Activated CD8-positive, alpha-beta memory T cell treated with anti-CD3 and anti-CD28 coated beads, Interleukin-2, amount 10 ng/mL, durations not matched to agents 7 days and 5 days (primary cell): ENCODE results near the gene PALS1. TPM values are rescaled to one million over a fixed set of nuclear protein-coding genes. Genes with fewer than 3 reads are reported as not detected.
"Not testable (repeated sequence)": the region's sequence is repeated elsewhere in the genome, so short reads cannot be mapped to it uniquely, and the experiment has no call there.

Experiments used
- ATAC-seq: fragments of 150-1000 bp; cut with Tn5 transposase; one replicate; pipeline ENCODE4 v1.10.0; 2021; ENCODE audit warnings: moderate library complexity
- CTCF ChIA-PET: fragments of 350-600 bp; sonication (Branson Sonifier 250); formaldehyde crosslinking; loops from one replicate; lab custom pipeline; 2021; ENCODE audit warnings: antibody characterized with exemption; lab: Charles Lee
- DNase-seq: peaks from one replicate; pipeline ENCODE4 v3.0.0-alpha.2; 2020
- H3K27ac Mint-ChIP-seq: one replicate; pipeline ENCODE4 v1.8.0; 2021; ENCODE audit warnings: mild to moderate bottlenecking, mixed read lengths
- H3K27me3 Mint-ChIP-seq: one replicate; pipeline ENCODE4 v1.8.0; 2021; ENCODE audit warnings: mixed read lengths
- H3K36me3 Mint-ChIP-seq: one replicate; pipeline ENCODE4 v1.8.0; 2021; ENCODE audit warnings: mild to moderate bottlenecking, mixed read lengths
- H3K4me1 Mint-ChIP-seq: one replicate; pipeline ENCODE4 v1.8.0; 2021; ENCODE audit warnings: mixed read lengths
- H3K4me3 Mint-ChIP-seq: one replicate; pipeline ENCODE4 v1.8.0; 2021; ENCODE audit warnings: mild to moderate bottlenecking, moderate library complexity, mixed read lengths
- H3K9me3 Mint-ChIP-seq: one replicate; pipeline ENCODE4 v1.8.0; 2022; ENCODE audit warnings: low read depth, mixed read lengths
- total RNA-seq, 2 experiments: library from RNA; stranded (reverse); gene quantifications; one replicate each; pipeline ENCODE4 v1.2.3, GENCODE V29; 2021

PALS1 gene
- total RNA-seq, 2 experiments from 2014 or later = 4.9 to 5.5 TPM

GRCh38 chr14:67267576-67268328 lies 26.5 kb downstream of the PALS1 start:
- ATAC-seq (no peak), DNase-seq (no peak)
- peaks cover 10% of the 10 kb centered on the region for H3K4me1 Mint-ChIP-seq
- H3K27me3 Mint-ChIP-seq = no peaks in the 10 kb centered on the region
- H3K27ac Mint-ChIP-seq = no peak overlapping the region
- H3K4me3 Mint-ChIP-seq = no peak overlapping the region
- H3K9me3 Mint-ChIP-seq = no peaks in the 10 kb centered on the region
- H3K36me3 Mint-ChIP-seq = peaks cover 6% of the 10 kb centered on the region
- CTCF ChIA-PET = no interaction called here

GRCh38 chr14:67268426-67269150 lies 27.4 kb downstream of the PALS1 start:
- H3K4me1 Mint-ChIP-seq = peaks cover 10% of the 10 kb centered on the region
- ATAC-seq = no peak
- no peak overlapping the region for H3K27ac Mint-ChIP-seq
- peaks cover 2% of the 10 kb centered on the region for H3K9me3 Mint-ChIP-seq
- peaks cover 11% of the 10 kb centered on the region for H3K36me3 Mint-ChIP-seq
- no peak for DNase-seq
- CTCF ChIA-PET = no interaction called here
- H3K4me3 Mint-ChIP-seq = no peak overlapping the region
- no peaks in the 10 kb centered on the region for H3K27me3 Mint-ChIP-seq

GRCh38 chr14:67269298-67270060 lies 28.2 kb downstream of the PALS1 start:
- no peaks in the 10 kb centered on the region for H3K27me3 Mint-ChIP-seq
- CTCF ChIA-PET = no interaction called here
- H3K4me3 Mint-ChIP-seq = no peak overlapping the region
- H3K9me3 Mint-ChIP-seq = peaks cover 2% of the 10 kb centered on the region
- no peak overlapping the region for H3K27ac Mint-ChIP-seq
- DNase-seq = no peak
- peaks cover 14% of the 10 kb centered on the region for H3K36me3 Mint-ChIP-seq
- H3K4me1 Mint-ChIP-seq = peaks cover 10% of the 10 kb centered on the region
- ATAC-seq = no peak

GRCh38 chr14:67270145-67270753 lies 29.0 kb downstream of the PALS1 start:
- CTCF ChIA-PET = no interaction called here
- Mint-ChIP-seq H3K9me3 (peaks cover 2% of the 10 kb centered on the region), H3K27ac (no peak overlapping the region), H3K4me3 (no peak overlapping the region), H3K27me3 (no peaks in the 10 kb centered on the region), H3K36me3 (peaks cover 14% of the 10 kb centered on the region), H3K4me1 (peaks cover 10% of the 10 kb centered on the region)
- DNase-seq = no peak
- ATAC-seq = no peak

- peaks cover 2% of the 10 kb centered on the region for H3K9me3 Mint-ChIP-seq
- peaks cover 10% of the 10 kb centered on the region for H3K4me1 Mint-ChIP-seq
- no peaks in the 10 kb centered on the region for H3K27me3 Mint-ChIP-seq
- DNase-seq (no peak), ATAC-seq (no peak)
- peaks cover 16% of the 10 kb centered on the region for H3K36me3 Mint-ChIP-seq
- CTCF ChIA-PET = interaction anchor here (1.4 kb wide), 1 partner anchor 14 kb away, joined by 3 read pairs; no protein-coding TSS in a partner anchor
- no peak overlapping the region for H3K4me3 Mint-ChIP-seq
- H3K27ac Mint-ChIP-seq = no peak overlapping the region
Measured at GRCh38 chr14:67270933-67271332, 29.7 kb downstream of the PALS1 start.

GRCh38 chr14:67273281-67273680 lies 32.0 kb downstream of the PALS1 start:
- H3K4me3 Mint-ChIP-seq, H3K27ac Mint-ChIP-seq, H3K9me3 Mint-ChIP-seq, H3K4me1 Mint-ChIP-seq, ATAC-seq, CTCF ChIA-PET, DNase-seq, H3K27me3 Mint-ChIP-seq: not testable (repeated sequence)
- peaks cover 19% of the 10 kb centered on the region for H3K36me3 Mint-ChIP-seq

- H3K36me3 Mint-ChIP-seq = peaks cover 19% of the 10 kb centered on the region
- no peak for ATAC-seq
- no peak overlapping the region for H3K27ac Mint-ChIP-seq
- no peak overlapping the region for H3K4me3 Mint-ChIP-seq
- CTCF ChIA-PET = interaction anchor here (1.8 kb wide), 1 partner anchor 10 kb away, joined by 6 read pairs; no protein-coding TSS in a partner anchor
- H3K9me3 Mint-ChIP-seq = peaks cover 2% of the 10 kb centered on the region
- no peaks in the 10 kb centered on the region for H3K27me3 Mint-ChIP-seq
- no peaks in the 10 kb centered on the region for H3K4me1 Mint-ChIP-seq
- no peak for DNase-seq
Measured at GRCh38 chr14:67276131-67276530, 34.9 kb downstream of the PALS1 start.

GRCh38 chr14:67280506-67280905 lies 39.3 kb downstream of the PALS1 start:
- no peaks in the 10 kb centered on the region for H3K4me1 Mint-ChIP-seq
- peaks cover 5% of the 10 kb centered on the region for H3K36me3 Mint-ChIP-seq
- no peaks in the 10 kb centered on the region for H3K9me3 Mint-ChIP-seq
- no peaks in the 10 kb centered on the region for H3K27me3 Mint-ChIP-seq
- no peak overlapping the region for H3K27ac Mint-ChIP-seq
- DNase-seq (no peak), ATAC-seq (no peak)
- CTCF ChIA-PET = interaction anchor here (1.0 kb wide), 1 partner anchor 115 kb away, joined by 3 read pairs; no protein-coding TSS in a partner anchor
- H3K4me3 Mint-ChIP-seq = no peak overlapping the region

- CTCF ChIA-PET = interaction anchor here (0.6 to 3.4 kb wide), 28 partner anchors 8 to 1229 kb away, joined by 3 to 34 read pairs (median 4); partner anchors contain the start of genes ATP6V1D, EIF2S1 and PALS1
- DNase-seq (no peak), ATAC-seq (no peak)
- Mint-ChIP-seq H3K4me1 (no peaks in the 10 kb centered on the region), H3K36me3 (no peaks in the 10 kb centered on the region), H3K4me3 (no peak overlapping the region), H3K9me3 (no peaks in the 10 kb centered on the region), H3K27me3 (no peaks in the 10 kb centered on the region), H3K27ac (no peak overlapping the region)
Measured at GRCh38 chr14:67285876-67286452, 44.7 kb downstream of the PALS1 start.

Other genes with a start within 250 kb of the PALS1 start
- not detected for gene GARIN2, start 52.0 kb upstream of the PALS1 start, total RNA-seq
- gene ATP6V1D, start 118.4 kb downstream of the PALS1 start, total RNA-seq = 10 to 100 TPM; 32.4 to 33.5 TPM
- 100 to 1,000 TPM; 145 to 189 TPM for gene EIF2S1, start 118.9 kb downstream of the PALS1 start, total RNA-seq
- gene PLEK2, start 170.7 kb downstream of the PALS1 start, total RNA-seq = under 1 TPM in 1 of 2 experiments, not detected in 1; 0.44 TPM
- gene TMEM229B, start 247.3 kb downstream of the PALS1 start, total RNA-seq = 1 to 10 TPM; 5.1 to 7.0 TPM